Embryonic facial prominence (tissue), 1 donor: Measurements from ENCODE around the gene DPYSL5.
"Not testable (repeated sequence)": the region's sequence is repeated elsewhere in the genome, so short reads cannot be mapped to it uniquely, and the experiment has no call there.

Source experiments
- DNase-seq: peaks from one replicate; pipeline ENCODE4 v3.0.0-alpha.2; 2016; ENCODE audit errors: extremely low spot score

Gene DPYSL5

DNA sequence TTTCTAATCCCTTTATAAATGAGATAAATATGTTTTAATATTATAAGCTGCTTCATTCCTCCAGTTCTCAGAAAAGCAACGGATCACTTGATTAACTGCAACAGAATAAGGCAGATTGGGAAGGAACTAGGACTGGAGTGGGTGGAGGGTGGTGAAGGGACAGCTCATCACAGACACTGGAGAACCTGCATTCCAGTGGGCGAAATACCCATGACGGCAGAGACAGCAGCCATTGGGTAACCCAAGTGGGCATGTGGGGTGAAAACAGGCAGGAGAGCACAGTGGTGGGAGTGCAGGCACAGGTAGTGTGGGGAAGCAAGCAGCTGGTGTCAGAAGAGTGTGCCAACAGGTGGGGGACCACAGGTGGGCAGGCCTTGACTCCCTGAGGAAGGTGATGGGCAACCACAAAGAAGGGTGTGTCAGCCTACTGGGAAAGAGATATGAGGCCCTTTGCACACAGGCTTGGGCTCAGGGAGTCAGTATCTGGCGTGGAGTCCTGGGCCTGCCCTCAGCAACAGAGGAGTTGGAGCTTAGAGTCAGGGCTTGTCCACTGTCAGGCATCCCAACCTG is 27.2 kb downstream of the DPYSL5 start:
- DNase-seq = no peak

DNA sequence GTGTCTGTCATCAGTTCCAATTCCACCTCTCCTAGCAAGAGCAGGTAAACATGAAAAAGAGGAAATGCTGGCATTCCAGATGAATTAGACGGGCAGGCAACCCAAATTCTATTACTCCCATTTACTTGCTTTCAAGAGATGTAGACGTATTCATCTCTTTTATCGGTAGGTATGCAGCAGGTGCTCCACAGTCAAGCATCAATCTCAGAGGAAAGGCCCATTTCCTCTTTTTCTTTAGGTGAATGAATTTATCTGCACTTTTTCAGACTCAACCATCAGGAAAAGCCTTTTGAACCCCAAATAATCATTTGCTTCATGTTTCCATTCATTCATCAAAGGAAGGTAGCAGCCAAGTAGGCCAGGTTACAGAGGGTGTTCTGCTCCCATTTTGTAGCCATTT is 27.9 kb downstream of the DPYSL5 start:
- DNase-seq = no peak

DNA sequence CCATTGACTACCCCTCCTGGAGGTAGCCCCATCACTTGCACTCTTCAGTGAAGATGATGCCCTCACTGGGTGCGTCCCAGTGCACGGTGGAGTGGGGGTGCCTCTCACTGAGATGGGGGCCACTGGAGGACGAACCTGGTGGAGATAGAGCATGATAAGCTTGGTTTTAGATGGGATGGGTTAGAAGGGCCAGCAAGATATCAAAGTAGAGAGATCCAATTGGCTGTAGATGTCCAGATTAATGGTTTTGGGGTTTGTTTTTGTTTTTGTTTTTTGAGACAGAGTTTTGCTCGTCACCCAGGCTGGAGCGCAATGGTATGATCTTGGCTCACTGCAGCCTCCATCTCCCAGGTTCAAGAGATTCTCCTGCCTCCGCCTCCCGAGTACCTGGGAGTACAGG is 28.3 kb downstream of the DPYSL5 start:
- DNase-seq = no peak

DNA sequence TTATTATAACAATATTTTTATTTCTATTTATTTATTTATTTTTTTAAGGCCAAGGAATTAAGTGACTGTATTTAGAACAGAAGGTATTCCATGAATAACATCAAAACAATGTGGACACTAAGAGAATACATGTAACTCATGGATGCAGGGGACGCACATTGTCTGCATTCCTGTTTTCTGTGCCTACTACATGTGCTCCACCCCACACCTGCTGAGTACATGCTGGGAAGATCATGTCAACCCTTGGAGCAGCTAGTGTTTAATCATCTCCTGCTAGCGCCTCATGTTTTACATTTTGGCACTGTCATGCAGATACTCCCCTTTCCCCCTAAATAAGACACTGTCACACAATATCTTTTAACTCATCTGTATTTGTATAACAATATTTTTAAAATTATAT is 29.3 kb downstream of the DPYSL5 start:
- DNase-seq = no peak

DNA sequence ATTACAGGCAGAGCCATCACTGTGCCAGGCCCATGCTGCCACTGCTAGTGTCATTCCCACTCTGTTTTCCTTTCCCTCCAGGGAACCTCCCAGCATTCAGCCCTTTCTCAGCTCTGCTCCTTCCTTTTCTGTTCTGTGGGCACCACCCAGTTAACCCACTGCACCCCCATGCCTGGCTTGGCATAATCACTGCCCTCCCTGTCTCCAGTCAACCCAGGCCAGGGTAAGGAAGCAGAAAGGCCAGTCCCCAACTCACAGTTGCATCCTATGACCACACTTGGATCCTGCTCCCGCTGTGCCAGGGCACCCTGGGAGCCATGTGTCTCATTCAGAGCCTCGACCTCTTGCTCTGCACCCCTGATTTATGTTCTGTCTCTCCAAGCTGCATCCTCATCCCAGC is 32.2 kb downstream of the DPYSL5 start:
- no peak for DNase-seq

DNA sequence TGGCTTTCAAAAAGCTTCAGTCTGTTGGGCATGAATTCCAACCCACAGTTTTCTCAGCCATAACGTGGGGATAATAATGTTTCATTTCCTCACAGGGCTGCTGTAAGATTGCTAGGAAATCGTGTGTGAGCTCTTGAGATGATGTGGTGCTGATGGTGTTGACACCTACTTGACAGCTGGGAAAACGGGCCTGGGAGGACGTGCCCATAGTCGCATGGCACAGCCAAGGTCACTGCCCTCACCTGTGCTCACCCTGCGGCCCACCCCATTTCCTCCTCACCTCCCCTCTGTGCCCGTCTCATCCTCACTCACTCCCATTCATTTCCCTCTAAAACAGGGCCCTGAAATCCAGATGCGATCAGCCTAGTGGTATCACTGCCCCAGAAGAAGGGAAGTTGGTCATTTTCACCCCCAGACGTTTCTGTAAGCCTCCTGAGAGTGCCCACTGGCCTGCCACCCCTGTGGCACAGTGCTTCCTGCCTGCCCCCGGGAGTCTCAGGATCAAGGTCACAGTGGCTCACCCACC is 33.0 kb downstream of the DPYSL5 start:
- DNase-seq = no peak

DNA sequence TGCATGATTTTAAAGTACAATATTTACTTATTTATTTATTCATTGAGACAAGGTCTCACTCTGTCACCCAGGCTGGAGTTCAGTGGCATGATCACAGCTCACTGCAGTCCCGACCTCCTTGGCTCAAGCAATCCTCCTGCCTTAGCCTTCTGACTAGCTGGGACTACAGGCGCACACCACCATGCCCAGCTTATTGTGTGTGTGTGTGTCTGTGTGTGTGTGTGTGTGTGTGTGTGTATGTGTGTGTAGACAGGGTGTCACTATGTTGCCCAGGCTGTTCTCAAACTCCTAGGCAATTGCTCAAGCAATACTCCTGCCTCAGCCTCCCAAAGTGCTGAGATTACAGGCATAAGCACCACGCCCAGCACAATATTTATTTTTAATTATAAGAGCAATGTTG is 34.3 kb downstream of the DPYSL5 start:
- DNase-seq = not testable (repeated sequence)

DNA sequence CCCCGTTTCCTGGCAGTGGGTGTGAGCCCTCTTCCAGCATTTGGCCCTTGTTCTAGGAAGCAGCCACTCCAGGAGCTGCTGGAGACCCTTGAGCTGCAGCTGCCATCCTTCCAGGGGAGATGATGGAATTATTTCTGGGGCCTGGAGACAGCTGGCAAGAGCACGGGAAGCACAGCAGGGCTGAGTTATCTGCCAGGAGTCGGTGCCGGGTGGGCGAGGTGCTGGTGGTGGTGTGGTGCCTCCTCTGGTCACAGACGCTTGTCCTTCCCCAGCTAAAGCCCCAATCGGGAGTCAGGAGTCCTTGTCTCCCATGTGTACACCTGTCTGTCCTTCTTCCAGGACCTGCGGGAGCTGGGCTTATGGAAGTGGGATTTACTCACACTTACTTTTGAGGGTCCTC is 36.0 kb downstream of the DPYSL5 start:
- no peak for DNase-seq

DNA sequence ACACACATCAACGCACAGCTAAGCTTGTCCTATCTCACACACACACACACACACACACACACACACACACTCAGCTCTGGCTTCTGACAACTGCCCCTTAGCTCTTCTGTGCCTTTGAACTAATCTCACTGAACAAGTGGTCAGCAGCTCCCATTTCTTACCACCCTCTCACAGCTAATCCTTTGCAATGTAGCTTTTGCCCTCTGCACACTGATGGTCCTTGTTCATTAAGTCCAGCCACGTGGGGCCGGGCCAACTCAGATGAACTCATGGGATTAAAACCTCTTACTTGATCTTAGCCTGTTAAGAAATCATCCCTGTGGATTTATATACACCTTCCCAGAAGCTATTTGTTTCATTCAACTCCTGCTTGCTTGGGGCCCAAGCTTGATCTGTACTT is 36.6 kb downstream of the DPYSL5 start:
- no peak for DNase-seq

DNA sequence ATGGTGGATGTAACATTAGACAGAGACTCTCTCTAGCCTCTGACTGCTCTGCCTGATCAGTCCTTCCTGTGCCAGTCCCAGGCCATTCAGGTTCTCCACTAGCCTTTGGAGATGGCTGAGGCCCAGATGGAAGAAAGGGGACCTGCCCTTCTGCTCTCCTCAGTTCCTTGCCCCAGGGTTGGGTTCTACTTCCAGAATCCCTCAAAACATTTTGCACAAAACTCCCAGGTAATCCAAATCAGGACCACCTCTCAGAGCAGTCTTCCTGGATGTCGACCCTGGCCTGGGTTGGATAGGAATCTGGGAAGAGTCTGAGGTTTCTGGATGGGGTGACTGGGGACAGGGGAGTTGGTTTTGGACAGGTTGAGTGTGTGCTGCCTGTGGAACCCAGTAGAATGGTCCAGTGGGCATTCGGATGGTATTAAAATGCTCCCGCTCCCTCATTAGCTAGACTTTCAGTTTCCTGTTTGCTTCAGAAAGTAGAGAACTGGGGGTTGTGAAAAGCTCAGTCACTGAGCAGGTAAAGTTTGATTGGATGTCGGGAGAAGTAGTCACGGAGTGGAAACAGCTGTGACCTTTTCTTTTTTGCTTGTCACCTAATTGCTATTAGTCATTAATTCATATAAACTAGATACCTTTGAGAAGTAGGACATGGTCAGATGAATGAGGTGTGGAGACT is 37.9 kb downstream of the DPYSL5 start:
- no peak for DNase-seq

DNA sequence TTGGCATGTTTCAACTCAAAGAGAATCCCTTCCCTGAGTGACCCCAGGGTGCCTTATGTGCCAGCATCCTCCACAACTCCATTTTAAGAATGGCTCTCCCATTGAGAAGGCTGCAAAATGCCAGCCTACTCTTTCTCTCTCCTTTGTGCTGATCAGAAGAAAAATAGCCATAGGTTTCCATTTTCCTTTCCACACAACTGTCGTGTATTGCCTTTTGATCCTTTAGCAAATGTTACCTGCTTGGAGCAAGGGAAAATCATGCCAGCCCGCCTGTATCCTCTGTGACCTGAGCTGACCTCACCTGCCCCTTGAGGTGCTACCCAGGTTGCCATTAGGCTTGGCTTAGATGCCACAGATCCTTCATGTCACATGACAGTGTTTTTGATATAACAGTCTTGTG is 38.8 kb downstream of the DPYSL5 start:
- no peak for DNase-seq

DNA sequence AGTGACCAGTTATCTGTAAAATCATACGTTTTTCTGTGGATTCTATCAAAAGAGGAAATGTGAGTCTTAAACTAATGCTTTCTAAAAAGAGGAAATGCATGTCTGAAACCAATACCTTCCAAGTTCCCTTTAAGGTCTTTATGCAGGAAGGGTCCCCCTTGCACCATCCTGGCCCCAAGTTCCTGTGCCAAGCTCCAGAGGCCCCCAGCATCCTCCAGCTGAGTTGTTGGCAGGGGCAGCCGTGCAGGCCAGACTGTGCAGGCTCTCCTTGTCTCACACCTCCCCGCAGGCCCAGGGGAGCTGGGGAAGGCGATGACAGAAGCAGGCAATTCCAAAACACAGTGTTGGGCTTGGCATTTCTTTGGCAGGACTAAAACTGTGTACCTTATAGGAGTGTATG is 39.2 kb downstream of the DPYSL5 start:
- DNase-seq = no peak

DNA sequence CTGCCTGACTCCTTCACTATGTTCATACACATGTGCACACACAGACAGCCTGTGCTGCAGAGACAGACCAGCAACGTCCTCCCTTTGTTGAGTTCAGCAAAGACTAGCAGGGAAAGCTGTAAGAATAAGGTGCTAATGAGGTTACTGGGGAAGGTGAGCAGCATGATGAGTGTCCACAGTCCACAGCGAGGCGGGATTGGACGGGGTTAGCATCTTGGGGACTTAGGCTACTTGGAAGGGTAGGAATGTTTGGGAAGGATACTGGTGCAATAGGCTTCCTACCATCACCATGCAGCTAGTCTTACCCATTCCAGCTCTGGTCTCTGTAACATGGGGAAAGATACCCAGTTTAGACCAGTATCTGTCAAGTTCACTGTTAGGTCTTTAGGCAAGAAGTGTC is 41.9 kb downstream of the DPYSL5 start:
- no peak for DNase-seq

DNA sequence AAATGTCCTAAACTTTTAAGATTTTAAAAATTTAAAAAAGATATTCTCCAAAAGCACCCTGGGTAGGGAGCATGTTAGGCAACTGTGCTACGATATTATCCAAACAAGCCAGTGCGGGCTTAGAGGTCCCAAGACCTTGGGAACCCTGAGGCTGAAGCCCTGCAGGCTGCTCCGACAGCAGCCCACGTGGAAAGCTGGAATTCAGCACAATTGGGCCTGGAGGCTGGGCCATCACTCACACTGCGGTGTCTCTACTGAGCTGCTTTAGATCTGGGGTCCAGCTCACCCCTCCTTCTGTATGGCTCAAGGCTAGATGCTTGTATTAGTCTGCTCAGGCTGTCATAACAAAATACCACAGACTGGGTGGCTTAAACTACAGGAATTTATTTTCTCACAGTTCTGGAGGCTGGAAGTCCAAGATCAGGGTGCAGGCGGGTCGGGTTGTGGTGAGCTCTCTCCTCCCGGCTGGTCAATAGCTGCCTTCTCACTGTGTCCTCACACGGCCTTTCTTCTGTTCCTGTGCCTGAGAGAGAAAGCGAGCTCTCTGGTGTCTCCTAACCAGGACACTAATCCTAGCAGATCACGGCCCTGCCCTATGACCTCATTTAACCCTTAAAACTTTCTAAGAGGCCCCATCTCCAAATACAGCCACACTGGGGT is 42.5 kb downstream of the DPYSL5 start:
- no peak for DNase-seq

DNA sequence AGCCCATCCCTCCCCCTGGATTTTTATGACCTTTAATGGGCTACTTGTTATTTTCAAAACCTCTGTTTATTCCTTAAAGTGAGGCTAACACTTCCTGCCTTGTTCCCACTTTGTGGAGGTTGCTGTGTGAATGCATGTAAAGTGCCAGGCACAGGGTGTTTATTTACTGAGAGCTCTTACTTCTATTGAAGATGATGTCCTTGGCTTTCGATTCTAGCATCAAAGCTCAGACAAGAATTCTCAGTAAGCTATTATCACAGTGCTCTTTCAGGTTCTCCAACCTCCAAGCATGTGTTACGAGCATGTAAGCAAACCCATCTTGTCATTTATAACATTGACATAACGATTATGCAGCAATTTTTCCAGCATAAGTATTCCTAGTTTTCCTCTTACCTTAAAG is 44.2 kb downstream of the DPYSL5 start:
- DNase-seq = no peak

DNA sequence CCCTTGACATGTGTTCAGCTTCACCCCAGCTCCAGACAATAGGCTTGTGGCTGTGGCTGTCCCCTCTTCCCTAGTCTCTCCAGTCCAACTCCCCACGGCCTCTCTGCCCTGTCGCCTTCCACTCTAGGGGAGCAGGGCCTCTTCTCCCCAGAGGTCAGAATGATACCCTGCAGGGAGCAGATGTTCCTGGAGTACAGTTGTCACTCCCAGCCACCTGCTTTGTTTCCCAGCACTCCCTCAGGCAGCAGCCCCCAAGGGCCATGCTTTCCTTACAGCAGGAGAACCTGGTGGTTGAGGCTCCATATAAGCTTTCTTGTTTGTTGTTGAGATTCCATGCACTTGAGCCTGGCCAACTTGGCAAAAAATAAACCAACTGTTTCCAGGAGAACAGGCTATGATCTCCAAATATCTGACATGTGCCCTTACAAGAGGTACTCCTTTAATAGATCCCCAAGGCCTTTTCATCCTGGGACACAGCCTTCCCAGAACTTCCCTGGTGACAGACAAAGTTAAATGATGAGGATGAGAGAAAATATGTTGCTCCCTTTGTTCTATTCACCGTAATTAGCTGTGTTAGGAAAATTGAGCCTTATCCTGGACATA is 45.1 kb downstream of the DPYSL5 start:
- no peak for DNase-seq

DNA sequence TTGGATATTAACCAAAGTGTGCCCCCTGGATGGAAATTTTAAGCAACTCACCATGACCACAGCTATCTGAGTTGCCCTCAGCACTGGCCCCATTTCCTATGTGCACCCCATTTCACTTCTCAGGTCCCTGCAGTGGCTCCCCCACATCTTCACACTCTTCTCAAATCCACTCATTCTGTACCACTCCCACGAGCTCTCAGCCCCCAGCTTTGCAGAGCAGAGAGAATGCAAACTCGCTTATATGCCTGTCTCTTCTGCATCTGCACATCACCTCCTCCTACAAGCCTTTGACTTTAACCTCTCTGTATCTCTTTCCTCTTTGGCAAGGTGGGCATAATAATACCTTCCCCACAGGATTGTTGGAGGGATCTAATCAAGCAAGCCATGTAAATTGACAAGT is 46.2 kb downstream of the DPYSL5 start:
- DNase-seq = no peak

DNA sequence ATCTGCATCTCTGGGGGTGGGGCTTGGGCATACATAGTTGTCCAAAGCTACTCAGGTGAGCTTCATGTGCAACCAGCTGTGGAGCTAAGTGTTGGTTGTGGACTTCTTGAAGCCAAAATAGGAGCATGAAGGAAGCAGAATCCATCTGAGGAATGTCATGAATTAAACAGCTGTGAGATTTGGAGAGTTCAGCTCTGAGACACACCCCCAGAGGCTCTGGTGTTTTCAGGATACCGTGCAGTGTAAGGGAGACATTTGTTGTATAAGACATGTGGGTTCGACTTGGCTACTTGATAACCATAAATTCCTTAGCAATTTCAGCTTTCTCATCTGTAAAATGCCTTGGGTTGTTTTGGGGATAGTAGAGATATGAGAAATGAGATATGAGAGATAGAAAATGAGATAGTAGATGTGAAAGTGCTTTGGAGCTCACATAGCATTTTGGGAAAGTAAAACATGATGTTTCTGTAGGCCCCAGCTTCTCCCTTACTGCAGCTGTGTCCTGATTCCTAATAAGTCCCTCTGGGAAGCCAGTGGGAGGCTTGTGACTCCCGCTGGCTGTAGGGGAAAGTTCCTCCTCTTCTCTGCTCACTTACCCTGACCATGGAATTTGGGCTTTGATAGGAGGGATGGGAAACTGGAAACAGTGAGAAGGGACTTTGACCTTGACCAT is 50.0 kb downstream of the DPYSL5 start:
- DNase-seq = no peak

DNA sequence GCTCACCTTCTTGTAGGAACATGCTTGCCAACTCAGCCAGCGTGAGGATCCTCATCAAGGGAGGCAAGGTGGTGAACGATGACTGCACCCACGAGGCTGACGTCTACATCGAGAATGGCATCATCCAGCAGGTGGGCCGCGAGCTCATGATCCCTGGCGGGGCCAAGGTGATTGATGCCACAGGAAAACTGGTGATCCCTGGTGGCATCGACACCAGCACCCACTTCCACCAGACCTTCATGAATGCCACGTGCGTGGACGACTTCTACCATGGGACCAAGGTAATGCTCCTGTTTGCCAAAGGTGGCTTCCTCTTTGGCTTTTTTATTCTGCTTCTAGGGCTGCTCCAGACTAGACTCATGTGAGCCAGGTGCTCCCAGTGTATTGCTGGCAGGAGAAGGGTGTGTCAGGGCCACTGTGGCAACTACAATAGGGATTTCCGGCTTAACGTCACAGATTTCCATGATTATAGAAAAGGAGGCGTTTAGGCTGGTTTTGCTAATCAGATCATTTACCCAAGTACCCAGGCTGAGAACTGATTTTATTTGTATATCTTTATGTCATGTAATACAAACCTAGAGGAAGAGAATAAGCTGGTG is 50.6 kb downstream of the DPYSL5 start:
- no peak for DNase-seq

DNA sequence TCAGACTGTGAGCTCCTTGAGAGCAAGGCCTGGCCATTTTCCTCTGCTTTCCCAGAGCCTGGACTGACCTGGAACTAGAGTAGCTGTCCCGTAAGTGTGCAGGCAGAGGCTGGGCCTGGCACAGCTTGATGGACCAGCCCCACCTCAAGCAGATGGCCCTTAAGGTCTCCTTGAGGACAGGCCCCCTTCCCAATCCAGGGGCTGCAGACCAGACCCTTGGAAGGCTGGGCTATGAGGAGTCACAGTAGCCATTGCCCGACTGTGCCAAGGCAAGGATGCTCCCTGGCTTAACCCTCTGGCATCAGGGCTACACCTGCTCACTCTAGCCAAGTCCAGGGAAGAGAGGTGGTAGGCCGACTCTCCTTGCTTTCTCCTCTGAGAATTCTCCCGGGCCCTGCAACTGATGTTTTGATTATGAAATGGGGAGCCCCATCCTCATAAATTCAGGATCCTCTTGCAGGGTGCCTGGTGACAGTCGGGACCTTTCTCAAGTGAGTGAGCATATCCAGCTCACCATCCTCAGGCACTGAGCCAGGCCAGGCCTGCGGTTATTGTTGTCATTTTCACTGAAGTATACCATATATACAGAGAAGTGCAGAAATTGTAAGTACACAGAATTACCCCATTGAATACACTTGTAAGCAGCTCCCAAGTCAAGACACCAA is 51.7 kb downstream of the DPYSL5 start:
- no peak for DNase-seq

DNA sequence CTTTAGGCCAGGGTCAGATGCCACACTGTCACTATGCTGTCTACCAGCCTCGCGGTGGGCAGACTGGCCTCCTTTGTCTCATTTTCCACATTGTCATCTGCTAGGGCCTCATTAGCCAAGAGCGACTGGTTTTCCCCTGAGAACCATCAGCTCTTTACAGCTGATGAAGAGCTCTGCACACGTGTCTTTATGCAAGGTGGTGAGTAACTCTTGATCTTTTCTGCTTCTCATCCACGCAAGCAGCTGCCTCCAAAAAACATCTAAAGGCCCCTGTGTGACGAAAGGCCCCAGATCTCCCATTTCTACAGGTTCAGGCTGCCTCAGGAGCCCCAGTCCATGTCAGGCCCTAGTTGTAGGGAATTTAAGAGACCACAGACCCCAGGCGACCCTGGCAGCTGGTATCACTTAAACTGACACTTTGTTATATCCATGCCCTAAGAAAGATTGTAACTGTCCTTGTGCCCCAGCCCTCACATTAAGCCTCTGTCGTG is 52.9 kb downstream of the DPYSL5 start:
- DNase-seq = no peak
